Tongue (tissue), 2 donors: ENCODE measurements around the gene PLD1. TPM values are rescaled to one million over a fixed set of nuclear protein-coding genes. Genes with fewer than 3 reads are reported as not detected.

Experiments used
- DNase-seq: peaks from one replicate; pipeline ENCODE4 v3.0.0-alpha.2; 2015
- total RNA-seq: library from RNA; depleted of rRNA; stranded (reverse); fragments of >200 nt; gene quantifications from one replicate; pipeline ENCODE4 v1.2.3, GENCODE V29; 2014

Gene PLD1
- total RNA-seq, 1 donor from 2014 or later, result 60.6 TPM

DNA sequence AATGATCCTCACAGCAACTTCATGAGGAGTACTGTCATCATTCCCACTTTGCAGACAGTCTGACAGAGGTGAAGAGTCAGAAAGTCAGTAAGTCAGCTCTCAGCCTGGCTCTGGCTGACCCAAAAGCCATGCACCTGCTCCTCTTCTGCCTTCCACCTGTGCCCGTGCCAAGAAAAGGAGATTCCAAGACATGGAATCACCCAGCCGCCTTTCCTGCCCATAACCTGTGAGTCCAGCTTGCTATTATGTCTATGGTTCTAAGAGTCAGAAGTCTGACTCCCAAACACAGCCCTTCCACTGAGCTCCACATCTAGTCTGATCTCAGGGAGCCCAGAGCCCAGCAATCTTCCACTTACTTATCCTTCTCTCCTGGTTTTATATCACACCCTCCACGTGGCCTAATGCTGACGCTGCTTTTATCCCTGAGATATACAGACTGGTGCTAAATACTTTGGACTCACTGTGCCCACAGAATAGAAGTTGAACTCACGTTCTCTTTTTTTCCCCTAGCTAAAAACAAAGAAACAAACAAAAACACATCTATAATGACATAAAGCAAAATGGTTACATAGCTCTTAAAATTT is 66.0 kb downstream of the PLD1 start:
- DNase-seq, result no peak

DNA sequence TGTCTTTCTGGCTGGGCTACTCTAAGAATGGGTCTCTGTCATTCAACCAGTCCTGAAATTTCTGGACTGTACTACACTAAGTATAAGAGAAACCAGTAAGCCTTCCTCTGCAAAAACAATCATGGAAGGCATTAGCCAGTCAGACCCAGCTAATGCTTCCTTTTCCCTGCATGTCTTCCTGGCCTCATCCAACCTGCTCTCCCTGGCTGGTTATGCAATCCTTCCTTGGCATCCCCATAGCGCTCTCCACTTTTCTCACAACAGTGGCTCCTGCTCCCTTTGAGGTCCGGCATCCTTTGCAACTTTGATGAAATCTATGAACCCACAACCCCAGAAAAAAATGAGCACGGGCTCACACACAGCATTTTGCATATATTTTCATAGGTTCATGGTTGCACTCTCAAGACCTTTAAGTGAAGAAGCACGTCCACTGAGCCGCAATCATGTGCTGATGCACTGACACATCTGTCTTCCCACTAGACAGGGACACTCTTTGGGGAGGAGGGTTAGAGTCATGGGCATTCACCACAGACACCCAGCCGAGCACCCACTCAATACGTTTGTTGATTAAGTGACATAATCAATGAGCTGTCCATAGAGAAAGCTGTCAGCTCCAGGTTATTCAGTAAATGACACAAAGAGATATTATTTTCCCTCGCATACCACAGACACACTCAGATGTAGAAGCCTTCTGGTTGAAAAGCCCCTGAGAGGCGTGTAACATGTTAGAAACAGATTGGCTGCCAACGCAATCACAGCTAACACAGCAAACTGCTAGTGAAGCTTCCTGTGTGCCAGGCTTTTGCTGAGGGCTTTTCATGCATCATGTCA is 66.7 kb downstream of the PLD1 start:
- DNase-seq, result no peak

DNA sequence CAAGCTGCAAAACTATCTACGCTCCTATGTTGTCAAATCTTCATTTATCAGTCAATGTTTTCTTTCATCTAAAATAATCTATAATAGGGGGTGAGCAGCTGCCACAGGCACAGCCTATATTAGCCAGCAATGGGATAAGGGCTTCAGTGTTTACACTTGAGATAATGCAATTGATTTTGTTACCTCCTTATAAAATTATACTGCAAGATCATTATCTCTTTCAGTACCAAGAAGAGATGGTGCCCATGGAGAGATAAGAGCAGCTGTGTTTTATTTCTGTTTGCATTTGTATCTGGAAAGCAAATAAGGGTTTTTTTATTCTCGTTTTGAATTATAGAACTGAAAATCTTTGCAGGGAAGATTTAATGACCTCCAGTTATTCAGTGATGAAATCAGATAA is 68.9 kb downstream of the PLD1 start:
- DNase-seq, result no peak

- DNase-seq, result no peak
These were observed 73.7 kb downstream of the PLD1 start for GRCh38 chr3:171736556-171736955.

GRCh38 chr3:171733561-171733960 is 76.7 kb downstream of the PLD1 start:
- DNase-seq, result no peak

DNA sequence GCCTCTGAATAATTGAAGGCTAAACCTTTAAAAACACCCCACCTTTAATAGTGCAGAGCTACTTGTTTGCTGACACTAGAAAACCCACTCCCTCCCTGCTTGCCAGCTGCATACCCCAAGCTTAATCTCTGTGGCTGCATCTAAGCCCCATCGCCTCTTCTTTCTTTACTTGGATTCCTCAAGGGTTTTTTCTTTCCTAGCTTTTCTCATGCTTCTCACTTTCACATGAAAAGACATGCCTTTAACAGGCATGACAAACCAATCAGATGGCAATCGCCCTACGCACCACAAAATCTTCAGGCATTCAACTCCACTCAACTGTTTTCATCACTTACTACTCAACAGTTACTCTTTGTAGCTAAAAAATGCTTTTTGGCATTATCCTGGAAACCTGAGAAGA is 77.5 kb downstream of the PLD1 start:
- peak; percentile 85 for DNase-seq

- DNase-seq, result no peak
These were observed 78.6 kb downstream of the PLD1 start for GRCh38 chr3:171731691-171732090.

GRCh38 chr3:171729452-171730334 is 80.6 kb downstream of the PLD1 start:
- DNase-seq, result no peak

DNA sequence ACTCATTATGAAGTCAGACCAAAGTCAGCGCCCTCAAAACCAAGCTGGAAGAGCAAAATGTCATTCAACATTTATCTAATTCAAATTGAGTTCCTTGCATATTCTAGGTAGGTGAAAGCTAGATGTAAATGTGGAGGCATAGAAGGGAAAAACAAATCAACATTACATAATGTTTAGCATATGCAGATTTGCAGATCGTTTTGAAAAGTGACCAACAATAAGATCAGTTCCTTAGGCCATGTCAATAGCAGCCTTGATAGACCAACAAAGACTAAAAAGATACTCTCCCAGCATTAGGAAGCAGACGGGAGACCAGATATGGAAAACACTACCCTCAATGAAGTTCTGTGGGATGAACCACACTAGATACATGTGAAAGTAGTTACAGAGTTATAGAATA is 83.0 kb downstream of the PLD1 start:
- DNase-seq, result no peak

DNA sequence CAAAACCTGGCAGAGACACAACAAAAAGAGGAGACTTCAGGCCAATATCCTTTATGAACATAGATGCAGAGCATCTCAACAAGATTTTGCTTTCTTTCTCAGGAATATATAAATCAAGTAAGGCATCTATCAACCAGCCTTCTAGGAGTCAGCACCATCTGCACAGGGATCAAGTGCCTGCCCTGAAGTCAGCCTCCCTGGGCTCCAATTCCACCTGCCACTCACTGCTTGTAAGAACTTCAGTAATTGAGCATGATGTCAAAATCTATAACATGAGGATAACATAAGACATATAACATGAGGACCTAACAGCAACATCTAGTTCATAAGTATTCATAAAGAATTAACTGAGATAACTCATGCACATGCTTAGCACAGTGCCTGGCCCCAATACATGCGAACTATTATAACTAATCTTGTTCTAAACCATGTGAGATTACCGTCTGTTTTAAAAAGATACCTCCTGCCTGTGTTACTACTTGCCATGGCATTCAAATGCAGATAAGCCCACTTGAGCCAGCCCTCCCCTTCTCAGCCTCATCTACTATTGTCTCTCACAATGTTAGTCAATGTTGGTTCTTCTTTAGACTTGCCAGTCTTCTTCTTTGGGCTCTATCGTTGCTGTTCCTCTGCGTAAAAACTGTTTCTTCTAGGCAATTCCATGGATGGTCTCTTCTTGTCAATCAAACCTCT is 91.6 kb downstream of the PLD1 start:
- no peak for DNase-seq

DNA sequence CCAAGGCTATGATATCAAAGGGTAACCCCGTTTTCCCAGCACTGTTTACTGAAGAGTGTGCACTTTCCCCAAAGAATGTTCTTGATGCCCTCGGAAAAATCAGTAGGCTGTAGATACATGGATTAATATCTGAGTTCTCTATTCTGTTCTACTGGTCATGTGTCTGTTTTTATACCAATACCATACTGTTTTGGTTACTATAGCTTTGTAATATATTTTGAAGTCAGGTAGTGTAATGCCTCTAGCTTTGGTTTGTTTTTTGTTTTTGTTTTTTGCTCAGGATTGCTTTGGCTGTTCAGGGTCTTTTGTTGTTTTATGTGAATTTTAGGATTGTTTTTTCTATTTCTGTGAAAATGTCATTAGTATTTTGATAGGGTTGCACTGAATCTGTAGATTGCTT is 95.1 kb downstream of the PLD1 start:
- no peak for DNase-seq

- no peak for DNase-seq
These were observed 97.9 kb downstream of the PLD1 start for GRCh38 chr3:171712171-171712938.

- DNase-seq, result no peak
These were observed 98.7 kb downstream of the PLD1 start for GRCh38 chr3:171711461-171712170.

DNA sequence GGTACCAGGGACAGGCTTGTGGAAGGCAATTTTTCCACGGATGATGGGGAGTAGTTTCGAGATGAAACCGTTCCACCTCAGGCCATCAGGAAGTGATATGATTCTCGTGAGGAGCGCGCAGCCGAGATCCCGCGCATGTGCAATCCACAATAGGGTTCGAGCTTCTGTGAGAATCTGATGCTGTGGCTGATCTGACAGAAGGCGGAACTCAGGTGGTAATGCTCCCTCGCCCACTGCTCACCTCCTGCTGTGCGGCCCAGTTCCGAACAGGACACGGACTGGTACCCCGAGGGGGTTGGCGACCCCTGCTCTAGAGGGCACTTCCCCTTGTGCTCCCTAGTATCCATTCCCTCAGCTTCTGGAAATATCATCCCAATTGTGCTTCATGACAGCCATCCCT is 99.9 kb downstream of the PLD1 start:
- no peak for DNase-seq

DNA sequence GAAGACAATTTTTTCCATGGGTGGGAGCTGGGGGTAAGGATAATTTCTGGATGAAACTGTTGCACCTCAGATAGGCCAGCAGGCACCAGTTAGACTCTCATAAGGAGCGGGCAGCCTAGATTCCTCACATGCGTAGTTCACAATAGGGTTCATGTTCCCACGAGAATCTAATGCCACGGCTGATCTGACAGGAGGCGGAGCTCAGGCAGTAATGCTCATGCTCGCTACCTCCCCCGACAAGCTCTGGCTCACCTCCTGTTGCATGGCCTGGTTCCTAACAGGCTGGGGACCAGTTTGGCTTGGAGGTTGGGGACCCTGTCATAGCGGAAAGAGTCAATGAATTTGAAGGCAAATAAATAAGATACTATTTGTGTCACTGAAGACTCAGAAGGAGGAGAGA is 105.5 kb downstream of the PLD1 start:
- DNase-seq, result no peak

DNA sequence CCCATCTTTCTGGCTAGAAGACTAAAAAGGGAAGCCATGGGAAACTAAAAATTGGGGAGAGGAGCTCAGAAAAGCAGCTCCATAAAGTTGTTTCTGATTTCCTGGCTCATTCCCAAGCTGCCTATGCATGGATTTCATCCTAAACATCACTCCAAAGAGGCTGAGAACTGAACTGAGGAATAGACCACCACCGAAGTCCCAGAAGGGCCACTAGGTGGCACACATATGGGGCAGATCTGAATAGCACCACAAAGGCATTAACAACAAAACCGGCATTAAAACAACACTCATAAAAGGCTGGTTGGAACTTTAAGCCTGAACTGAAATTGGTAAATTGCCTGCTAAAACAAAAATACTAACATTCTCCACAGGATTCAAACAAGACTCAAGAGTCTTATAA is 106.3 kb downstream of the PLD1 start:
- no peak for DNase-seq

DNA sequence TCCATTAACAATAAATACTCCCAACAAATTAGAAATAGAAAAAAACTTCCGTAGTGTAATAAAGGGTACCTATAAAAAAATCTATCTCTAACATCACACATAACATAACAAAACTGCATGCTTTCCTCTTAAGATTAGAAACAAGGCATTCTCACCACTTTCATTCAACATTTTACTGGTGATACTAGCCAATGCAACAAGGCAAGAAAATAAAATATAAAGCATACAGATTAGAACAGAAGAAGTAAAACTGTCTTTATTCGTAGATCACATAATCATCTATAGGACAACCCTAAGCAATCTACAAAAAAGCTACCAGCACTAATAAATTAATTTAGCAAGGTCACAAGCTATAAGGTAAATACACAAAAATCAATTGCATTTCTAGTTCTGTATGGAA is 107.1 kb downstream of the PLD1 start:
- DNase-seq, result no peak

- no peak for DNase-seq
These were observed 109.6 kb downstream of the PLD1 start for GRCh38 chr3:171700653-171701052.

DNA sequence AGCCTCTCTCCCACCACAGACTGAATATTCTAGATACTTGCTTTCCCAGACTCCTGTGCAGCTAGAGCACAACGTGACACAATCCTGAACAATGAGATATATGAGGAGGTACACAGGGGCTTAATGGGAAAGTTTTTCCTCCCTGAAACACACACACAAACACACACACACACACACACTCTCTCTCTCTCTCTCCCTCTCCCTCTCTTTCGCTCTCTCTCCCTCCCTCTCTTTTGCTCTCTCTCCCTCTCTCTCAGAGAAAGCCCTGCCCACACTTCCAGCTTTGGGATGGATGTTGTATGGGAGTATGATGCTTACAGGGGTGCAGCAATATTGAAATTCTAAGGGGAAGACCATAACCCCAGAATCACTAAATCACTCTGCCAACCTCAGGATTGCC is 110.1 kb downstream of the PLD1 start:
- no peak for DNase-seq

DNA sequence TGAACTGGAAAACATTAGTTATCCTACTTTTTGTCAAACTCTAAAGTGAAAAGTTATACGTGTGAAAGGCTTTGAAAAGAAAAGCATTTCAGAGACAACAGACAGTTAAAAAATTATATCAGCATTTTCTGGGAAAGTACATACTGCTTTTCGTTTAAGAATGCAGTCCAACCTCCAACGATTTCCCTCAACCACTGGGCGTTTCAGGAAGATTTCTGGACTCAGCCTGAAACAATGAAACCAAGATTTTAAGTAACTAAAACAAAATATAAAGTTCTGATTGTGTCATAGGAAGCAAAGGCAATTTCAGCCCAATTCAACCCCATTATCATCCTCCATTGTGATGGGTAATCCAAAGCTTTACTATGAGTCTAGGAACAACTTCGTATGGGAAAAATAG is 110.7 kb downstream of the PLD1 start:
- DNase-seq, result no peak

DNA sequence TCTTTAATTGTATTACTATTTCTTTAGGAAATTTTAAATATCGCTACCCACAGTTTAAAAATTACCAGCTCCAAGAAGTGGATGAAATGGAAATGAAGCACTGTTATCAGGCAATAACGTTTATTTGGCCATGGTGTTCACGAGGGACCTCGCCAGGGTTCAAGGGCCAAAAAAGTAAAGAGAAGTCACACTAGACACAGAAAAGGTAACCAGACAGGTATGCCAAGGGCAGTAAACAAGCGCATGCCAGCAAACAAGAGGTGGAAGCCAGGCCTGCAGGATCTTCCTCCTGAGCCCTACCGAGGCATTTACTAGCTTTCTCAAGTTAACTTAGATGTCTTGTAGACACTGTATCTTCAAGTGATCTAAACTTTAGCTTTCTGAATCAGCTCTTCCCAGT is 113.5 kb downstream of the PLD1 start:
- no peak for DNase-seq
